NCI-H2029 treated with DMSO at 0.1 percent for 48 hours (cell line): ENCODE data around the gene AFF2.

ENCODE experiments used
- DNase-seq: peaks from one replicate; lab custom pipeline; 2025; lab: John Stamatoyannopoulos, UW

Gene AFF2

DNA sequence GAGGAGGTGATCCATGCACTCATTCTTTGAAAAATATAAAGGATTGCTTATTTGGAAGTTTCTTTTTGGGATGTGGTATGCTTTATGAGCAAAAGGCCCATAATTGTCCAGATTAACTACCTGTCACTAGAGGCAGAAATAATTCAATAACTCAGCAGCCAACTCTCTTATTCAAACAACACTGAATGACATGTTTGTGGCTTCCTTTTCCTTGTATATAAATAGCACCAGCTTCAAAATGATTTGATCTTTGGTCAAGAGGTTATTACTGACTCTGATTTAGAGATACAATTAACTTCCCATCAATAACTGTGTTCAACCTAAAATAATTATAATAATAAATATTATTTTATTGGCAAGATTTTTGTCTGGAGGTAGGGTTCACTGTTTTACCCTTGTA is 232.3 kb downstream of the AFF2 start:
- no peak for DNase-seq

- DNase-seq: no peak
Observed at GRCh38 chrX:148741441-148741840, 241.0 kb downstream of the AFF2 start.

DNA sequence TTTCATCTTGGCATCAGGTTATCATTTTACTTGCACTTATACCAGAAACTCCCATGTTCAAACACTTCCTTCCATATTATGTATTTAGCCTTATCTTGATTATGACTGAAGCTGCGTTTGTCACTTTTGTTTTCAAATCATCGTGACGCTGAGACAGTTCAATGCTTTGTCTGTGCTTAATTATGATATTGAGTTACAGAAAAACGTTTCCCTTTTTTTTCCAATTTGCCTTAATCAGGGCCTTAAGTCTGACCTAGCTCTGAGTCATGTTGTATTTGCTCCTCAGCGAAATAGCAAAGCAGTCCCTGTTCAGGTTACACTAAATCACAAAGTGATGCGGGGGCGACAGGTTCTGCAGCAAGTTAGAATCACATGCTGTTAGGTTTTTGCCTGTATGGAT is 254.7 kb downstream of the AFF2 start:
- DNase-seq: no peak

DNA sequence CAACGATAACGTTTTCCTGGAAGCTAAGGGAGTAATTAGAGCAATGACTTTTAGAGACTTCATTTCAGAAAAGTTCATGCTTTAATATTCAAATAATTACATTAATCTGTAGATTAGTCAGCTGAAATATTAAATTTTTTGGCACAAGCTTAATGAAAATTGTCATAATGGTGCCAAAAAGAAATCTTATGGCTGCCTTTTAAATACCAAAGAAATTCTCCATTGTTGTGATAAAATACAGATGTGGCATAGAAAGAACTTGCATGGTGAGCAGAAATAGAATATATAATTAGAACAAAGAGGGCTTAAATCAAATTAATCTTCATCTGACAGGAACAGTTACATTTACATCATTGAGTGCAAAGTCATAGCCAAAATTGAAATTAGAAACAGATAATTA is 263.5 kb downstream of the AFF2 start:
- DNase-seq: no peak

DNA sequence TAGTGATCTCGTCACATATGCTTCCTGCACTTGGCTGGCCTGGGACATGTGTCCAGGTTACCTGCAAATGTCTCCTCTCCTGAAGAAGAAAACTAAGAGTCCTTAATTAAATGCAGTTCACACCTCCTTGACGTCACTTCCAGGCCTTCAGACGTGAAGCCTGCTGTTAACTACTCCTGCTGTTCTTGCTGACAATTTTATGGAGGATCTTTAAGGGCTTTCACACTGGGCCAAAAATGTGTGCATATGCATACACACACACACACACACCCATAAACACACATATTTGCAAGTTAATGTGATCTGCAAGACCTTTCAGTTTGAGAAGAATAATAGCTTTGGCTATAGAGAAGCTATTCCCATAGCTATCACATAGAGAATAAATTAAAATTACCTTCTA is 267.9 kb downstream of the AFF2 start:
- DNase-seq: no peak

GRCh38 chrX:148771440-148771839 is 271.0 kb downstream of the AFF2 start:
- no peak for DNase-seq

DNA sequence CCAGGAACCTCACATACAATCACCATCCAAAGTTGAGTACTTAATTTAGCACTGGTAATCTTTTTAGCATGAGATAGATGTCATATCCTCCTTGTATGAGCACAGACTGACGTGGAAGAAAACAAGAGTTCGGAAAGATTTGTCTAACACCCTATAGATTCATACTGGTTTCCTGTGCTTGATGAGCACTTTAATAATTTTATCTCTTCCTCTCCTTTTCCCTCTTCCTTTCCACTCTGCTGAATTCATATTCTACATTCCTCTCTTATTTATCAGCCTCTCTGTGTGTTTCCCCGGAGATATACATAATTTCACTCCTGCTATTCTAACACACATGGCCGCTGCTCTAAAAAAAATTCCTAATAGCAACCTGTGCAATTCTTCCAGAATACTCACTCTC is 273.9 kb downstream of the AFF2 start:
- DNase-seq: no peak

DNA sequence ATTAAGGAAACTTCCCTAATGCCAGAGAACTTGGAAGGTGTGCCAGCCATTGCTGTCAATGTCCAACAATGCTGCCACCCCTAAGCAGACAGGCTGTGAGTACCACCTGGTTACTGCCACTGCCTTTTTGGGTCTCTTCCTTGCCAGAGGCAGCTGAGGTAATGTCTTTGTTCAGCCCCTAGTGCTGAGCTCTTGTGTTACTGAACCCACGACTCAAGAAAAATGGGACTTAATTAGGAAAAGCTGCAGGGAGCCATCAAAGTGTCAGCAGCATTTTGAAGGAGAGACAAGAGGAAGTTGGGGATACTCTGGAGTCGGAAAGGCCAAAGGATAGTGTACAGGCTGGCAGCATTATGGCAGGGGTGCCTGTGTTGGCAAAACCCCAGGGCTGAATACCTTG is 283.7 kb downstream of the AFF2 start:
- DNase-seq: no peak

- no peak for DNase-seq
Observed at GRCh38 chrX:148784856-148785255, 284.4 kb downstream of the AFF2 start.

DNA sequence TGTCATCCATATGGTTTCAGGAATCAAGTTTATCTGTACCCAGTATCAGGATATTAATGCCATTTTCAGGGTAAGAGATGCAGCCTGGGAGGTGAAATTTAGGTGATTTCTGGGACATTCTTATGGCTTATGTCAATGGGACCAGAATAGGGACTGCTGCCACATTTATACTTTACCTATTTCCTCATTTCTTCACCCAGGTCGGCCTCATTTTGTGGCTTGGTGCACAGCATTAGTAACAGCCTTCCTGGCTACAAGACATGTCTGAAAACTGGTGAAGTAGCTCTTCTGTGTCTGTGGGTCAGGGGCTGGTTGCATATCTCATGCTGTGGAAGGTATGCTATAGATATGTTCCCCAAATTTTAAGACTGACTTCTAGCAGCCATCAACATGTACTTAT is 284.8 kb downstream of the AFF2 start:
- DNase-seq: no peak

GRCh38 chrX:148788449-148788848 is 288.0 kb downstream of the AFF2 start:
- DNase-seq: no peak

DNA sequence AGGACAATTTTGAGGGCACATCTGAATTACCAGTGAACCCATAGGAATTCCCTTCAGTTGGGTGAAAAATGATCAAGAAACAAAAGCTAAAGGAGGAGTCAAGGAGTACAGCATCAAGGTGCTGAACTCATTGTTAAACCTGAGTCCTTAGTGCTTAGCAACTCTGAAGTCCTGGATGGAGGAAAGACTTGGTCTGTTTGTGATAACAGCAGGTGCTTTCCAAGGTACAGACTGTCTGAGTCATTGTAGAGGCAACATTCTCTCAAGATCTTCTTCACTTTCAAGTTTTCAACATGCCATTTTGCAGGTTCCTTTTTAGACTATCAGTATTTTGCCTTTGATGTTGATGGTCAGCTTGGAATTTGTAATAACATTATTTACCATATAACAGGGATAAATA is 293.9 kb downstream of the AFF2 start:
- no peak for DNase-seq

GRCh38 chrX:148804579-148805355 is 304.4 kb downstream of the AFF2 start:
- no peak for DNase-seq

DNA sequence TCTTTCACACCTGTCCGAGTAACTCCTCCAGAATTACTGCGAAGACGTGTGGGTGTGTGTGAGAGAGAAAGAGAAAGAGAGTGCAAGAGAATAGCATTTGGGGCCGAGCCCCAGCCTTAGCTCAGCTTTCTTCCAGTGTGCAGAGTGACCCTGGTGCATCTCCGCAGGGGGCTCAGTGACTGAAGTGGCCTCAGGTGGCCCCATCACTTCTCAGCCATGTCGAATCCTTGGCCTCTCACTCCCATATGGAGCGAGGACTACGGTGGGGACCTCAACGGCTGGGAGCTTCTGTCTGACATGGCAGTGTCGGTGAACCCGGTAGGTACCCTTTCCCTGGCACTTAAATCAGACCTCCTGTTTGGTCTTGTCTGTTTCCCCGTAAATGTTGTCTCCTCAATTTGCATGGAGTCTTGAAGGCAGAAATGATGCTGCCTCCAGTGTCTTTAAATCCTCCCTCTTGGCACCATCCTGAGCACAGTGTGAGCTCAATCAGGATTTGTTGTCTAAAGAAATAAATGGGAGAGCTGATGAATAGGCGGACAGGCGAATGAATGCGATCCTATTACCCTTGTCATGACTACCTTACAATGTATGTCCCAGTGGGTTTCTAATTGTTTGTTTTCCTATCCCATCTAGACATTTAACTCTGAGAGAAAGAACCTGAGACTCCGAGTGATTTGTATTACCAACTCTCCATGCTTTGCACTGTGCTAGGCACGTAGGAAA is 305.9 kb downstream of the AFF2 start:
- no peak for DNase-seq

DNA sequence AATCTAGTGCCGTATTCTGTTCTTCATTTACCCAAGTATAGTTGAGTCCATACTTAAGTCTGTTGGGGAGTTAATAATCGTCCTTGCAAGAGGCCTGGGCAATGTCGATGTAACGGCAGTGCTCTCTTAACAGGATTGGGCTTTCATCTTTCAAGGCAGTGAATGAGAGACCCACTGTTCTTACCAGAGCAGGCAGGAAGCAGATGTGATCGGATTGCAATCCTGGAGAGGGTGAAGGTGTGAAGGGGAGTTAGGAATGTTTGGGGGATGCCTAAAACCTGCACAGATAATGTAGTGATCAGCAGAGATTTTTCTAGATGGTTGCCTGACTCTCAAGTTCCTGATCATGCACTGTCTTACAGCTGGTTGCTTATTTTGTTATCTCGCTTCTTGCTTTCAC is 308.4 kb downstream of the AFF2 start:
- DNase-seq: no peak

DNA sequence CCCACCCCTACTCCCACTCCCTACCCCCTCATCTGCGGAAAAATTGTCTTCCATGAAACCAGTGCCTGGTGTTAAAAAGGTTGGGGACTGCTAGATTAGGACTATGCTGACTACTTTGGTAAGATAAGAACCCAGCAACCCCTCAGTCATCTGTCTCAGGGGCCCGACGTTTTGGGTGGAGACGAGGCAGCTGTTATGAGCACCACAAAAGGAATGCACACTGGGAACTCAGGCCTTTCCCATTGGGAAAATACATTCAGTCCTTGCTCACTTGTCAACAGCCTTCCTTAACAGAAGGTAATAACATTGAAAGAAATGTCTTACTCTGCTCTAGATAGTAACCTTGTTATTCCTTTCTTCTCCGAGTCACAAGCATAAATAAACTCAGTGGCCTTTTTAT is 310.8 kb downstream of the AFF2 start:
- DNase-seq: no peak

DNA sequence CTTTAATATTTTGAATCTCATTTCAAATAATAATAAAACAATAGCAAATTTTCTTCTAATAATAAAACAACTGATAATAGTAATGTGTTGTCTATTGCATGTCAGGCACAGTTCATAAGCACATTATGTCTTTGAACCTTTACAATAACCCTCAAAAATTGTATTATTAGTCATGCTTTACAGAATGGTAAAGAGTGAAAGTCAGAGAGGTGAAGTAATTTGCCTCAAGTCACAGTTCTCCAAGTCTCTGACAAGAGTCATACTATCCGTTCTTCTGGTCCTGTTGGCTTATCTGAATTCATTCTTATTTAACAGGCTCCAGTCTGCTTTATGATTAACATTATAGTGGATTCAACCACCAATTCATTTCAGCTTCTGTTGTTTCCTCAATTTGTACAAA is 313.0 kb downstream of the AFF2 start:
- DNase-seq: no peak

GRCh38 chrX:148813967-148814366 is 313.6 kb downstream of the AFF2 start:
- DNase-seq: no peak

GRCh38 chrX:148815218-148815961 is 315.0 kb downstream of the AFF2 start:
- DNase-seq: no peak

- DNase-seq: no peak
Observed at GRCh38 chrX:148823986-148824385, 323.6 kb downstream of the AFF2 start.

DNA sequence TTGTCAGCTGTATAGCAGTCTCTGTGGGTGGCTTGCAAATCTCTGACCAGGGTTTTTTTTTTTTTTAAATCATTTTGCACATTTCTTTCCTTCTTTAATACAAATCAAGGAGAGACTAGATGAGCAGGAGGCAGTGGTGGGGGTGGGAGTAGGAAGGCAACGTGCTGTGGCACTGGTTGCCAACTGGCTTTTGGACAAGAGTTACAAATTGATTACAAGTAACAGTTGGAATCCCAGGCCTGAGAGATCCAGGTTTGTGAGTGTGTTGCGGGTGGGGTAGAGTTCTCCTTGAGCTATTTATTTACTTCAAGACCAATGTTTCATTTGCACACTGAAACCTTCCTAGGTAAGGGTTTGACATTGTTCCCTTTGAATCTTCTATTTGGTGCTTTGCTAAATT is 325.3 kb downstream of the AFF2 start:
- DNase-seq: no peak

DNA sequence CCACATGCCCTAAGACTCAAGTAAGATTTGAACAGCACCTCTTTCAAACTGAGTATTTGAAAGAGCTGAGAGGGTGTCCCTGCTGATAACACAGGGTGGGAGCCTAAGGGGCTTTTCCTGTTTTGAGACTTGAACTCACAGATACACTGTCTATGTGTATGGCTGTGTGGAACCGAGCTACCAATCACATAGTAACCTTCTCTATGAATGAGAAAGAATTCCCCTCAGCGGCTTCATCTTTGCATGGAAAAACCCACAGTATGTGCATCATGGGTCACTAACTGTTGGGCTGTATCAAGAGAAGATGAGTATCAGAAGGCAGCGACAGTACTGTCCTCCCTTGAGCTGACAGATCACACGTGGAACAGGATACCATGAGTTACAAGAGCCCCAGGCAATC is 336.3 kb downstream of the AFF2 start:
- no peak for DNase-seq

- DNase-seq: no peak
Observed at GRCh38 chrX:148850631-148851030, 350.2 kb downstream of the AFF2 start.
